Measurements from ENCODE around the gene TMEM87B. TPM values are rescaled to one million over a fixed set of nuclear protein-coding genes. Genes with fewer than 3 reads are reported as not detected.

TMEM87B gene
- total and polyA plus RNA-seq, 10 donors = 10.4 to 39.9 (median 32.9) TPM

GRCh38 chr2:112156152-112156986 is 101.3 kb downstream of the TMEM87B start:
- DNase-seq = no peak
- Histone ChIP-seq H3K4me1 (peaks cover 0 to 27% (median 21%) of the 10 kb centered on the region in 6 donors), H3K4me3 (peak overlapping the region in 1 of 8 donors; percentile 41), H3K27me3 (replicated peaks in 1 of 7) (no peaks in the 10 kb centered on the region), H3K36me3 (no peaks in the 10 kb centered on the region), H3K9me3 (no peaks in the 10 kb centered on the region), H3K27ac (peak overlapping the region in 4 of 8 donors; percentile 26 to 68 (median 43))
- TF ChIP-seq POLR2A (IDR thresholded peaks at IDR 0.05) (no peak), POLR2AphosphoS5 (IDR thresholded peaks at IDR 0.05) (no peak), CTCF (IDR thresholded peaks at IDR 0.05 in 8 of 11, conservative IDR thresholded peaks at IDR 0.05 in 3 of 11) (no peak)
- 62 to 67% (median 65%) methylated on average over 19 to 21 of the region's 21 CpGs for WGBS, 5 donors
- intact Hi-C loops (cut with DNase I; ENCODE audit: low total_unique reads) = no loop called here

GRCh38 chr2:112157472-112157871 is 102.4 kb downstream of the TMEM87B start:
- Histone ChIP-seq H3K4me1 (peaks cover 0 to 27% (median 21%) of the 10 kb centered on the region in 6 donors), H3K9me3 (no peaks in the 10 kb centered on the region)
- no peak for DNase-seq

GRCh38 chr2:112159454-112159921 is 104.4 kb downstream of the TMEM87B start:
- H3K4me3 ChIP-seq = peak overlapping the region in 1 of 8 donors; percentile 32
- H3K27me3 ChIP-seq (replicated peaks in 1 of 7) = no peaks in the 10 kb centered on the region
- no peaks in the 10 kb centered on the region for H3K9me3 ChIP-seq
- TF ChIP-seq POLR2A (IDR thresholded peaks at IDR 0.05) (no peak), POLR2AphosphoS5 (IDR thresholded peaks at IDR 0.05) (peak; percentile 54 to 79 (median 71))
- WGBS, 5 donors = 86 to 94% (median 91%) methylated on average over 31 of the region's 31 CpGs
- no peaks in the 10 kb centered on the region for H3K36me3 ChIP-seq
- intact Hi-C loops (cut with DNase I; ENCODE audit: low total_unique reads) = no loop called here
- H3K27ac ChIP-seq = peak overlapping the region in 2 of 8 donors; percentile 34 to 52
- peaks cover 0 to 26% (median 21%) of the 10 kb centered on the region in 6 donors for H3K4me1 ChIP-seq
- peak; percentile 87 for DNase-seq

More at GRCh38 chr2:112157472-112157871, 102.4 kb downstream of the TMEM87B start:
- WGBS, 5 donors = 51 to 94% (median 65%) methylated on average over 3 of the region's 3 CpGs
- no peak overlapping the region for H3K27ac ChIP-seq
- H3K4me3 ChIP-seq = no peak overlapping the region
- no peaks in the 10 kb centered on the region for H3K36me3 ChIP-seq
- no peaks in the 10 kb centered on the region for H3K27me3 ChIP-seq (replicated peaks in 1 of 7)
- intact Hi-C loops (cut with DNase I; ENCODE audit: low total_unique reads) = no loop called here
- TF ChIP-seq CTCF (IDR thresholded peaks at IDR 0.05 in 8 of 11, conservative IDR thresholded peaks at IDR 0.05 in 3 of 11) (no peak), POLR2AphosphoS5 (IDR thresholded peaks at IDR 0.05) (no peak), POLR2A (IDR thresholded peaks at IDR 0.05) (no peak)

GRCh38 chr2:112160283-112161250 is 105.5 kb downstream of the TMEM87B start:
- intact Hi-C loops (cut with DNase I; ENCODE audit: low total_unique reads) = no loop called here
- 78 to 92% (median 85%) methylated on average over 28 to 52 of the region's 52 CpGs for WGBS, 5 donors
- no peak for TF ChIP-seq POLR2A (IDR thresholded peaks at IDR 0.05)
- no peak for TF ChIP-seq CTCF (IDR thresholded peaks at IDR 0.05 in 8 of 11, conservative IDR thresholded peaks at IDR 0.05 in 3 of 11)
- no peak for TF ChIP-seq POLR2AphosphoS5 (IDR thresholded peaks at IDR 0.05)
- Histone ChIP-seq H3K27ac (no peak overlapping the region), H3K9me3 (no peaks in the 10 kb centered on the region), H3K27me3 (replicated peaks in 1 of 7) (no peaks in the 10 kb centered on the region), H3K4me1 (peaks cover 0 to 15% (median 12%) of the 10 kb centered on the region in 6 donors), H3K4me3 (no peak overlapping the region), H3K36me3 (no peaks in the 10 kb centered on the region)
- no peak for DNase-seq
